Hepatocyte (in vitro differentiated cells): ENCODE results near the gene USP3. TPM values are rescaled to one million over a fixed set of nuclear protein-coding genes. Genes with fewer than 3 reads are reported as not detected.

ENCODE experiments used
- DNase-seq: peaks from one replicate; pipeline ENCODE4 v3.0.0-alpha.2; 2016; ENCODE audit warnings: low spot score
- H2AFZ ChIP-seq: fragments of 200-600 bp; sonication (generic); 2 replicates; pipeline ENCODE4 v1.6.0; 2016; ENCODE audit warnings: antibody characterized with exemption, mild to moderate bottlenecking
- H3K27ac ChIP-seq: fragments of 200-600 bp; sonication (generic); 2 replicates; pipeline ENCODE4 v1.5.1; 2016; ENCODE audit warnings: mild to moderate bottlenecking
- H3K27me3 ChIP-seq: fragments of 200-600 bp; sonication (generic); 2 replicates; pipeline ENCODE4 v1.6.1; 2016
- H3K36me3 ChIP-seq: fragments of 200-600 bp; sonication (generic); replicated peaks from 2 replicates; pipeline ENCODE4 v1.5.1; 2016; ENCODE audit warnings: low read depth; ENCODE audit not compliant: insufficient read depth
- H3K4me1 ChIP-seq: fragments of 200-600 bp; sonication (generic); 2 replicates; pipeline ENCODE4 v1.5.1; 2016; ENCODE audit warnings: mild to moderate bottlenecking, moderate library complexity; ENCODE audit not compliant: insufficient read depth
- H3K4me2 ChIP-seq: fragments of 200-600 bp; sonication (generic); 2 replicates; pipeline ENCODE4 v1.6.0; 2016
- H3K4me3 ChIP-seq: fragments of 200-600 bp; sonication (generic); 2 replicates; pipeline ENCODE4 v1.5.1; 2016; ENCODE audit warnings: mild to moderate bottlenecking
- H3K79me2 ChIP-seq: fragments of 200-600 bp; sonication (generic); 2 replicates; pipeline ENCODE4 v1.6.0; 2017; ENCODE audit warnings: mild to moderate bottlenecking
- H3K9me2 ChIP-seq: fragments of 200-600 bp; sonication (generic); replicated peaks from 2 replicates; pipeline ENCODE4 v1.6.0; 2017; ENCODE audit warnings: mild to moderate bottlenecking; ENCODE audit not compliant: insufficient read depth
- H3K9me3 ChIP-seq: fragments of 200-600 bp; sonication (generic); 2 replicates; pipeline ENCODE4 v1.5.1; 2016; ENCODE audit warnings: low read depth, mild to moderate bottlenecking
- H4K20me1 ChIP-seq: fragments of 200-600 bp; sonication (generic); 2 replicates; pipeline ENCODE4 v1.6.0; 2016; ENCODE audit warnings: mild to moderate bottlenecking; ENCODE audit not compliant: insufficient read depth, poor library complexity, severe bottlenecking
- EZH2 ChIP-seq: fragments of 200-600 bp; sonication (generic); IDR thresholded peaks from 2 replicates; pipeline ENCODE4 v1.6.1; 2016; ENCODE audit warnings: antibody characterized with exemption, mild to moderate bottlenecking, borderline replicate concordance
- EZH2phosphoT487 ChIP-seq: fragments of 200-600 bp; sonication (generic); IDR thresholded peaks from one replicate; pipeline ENCODE4 v1.6.1; 2018; ENCODE audit warnings: antibody characterized with exemption, mild to moderate bottlenecking, low read depth, moderate library complexity; ENCODE audit not compliant: unreplicated experiment, severe bottlenecking
- WGBS: methylation state at CpG from one replicate; pipeline ENCODE4 v1.1.6; 2016; ENCODE audit warnings: low lambda C conversion rate; ENCODE audit errors: missing lambda C conversion rate; 5-methylcytosine and 5-hydroxymethylcytosine counted together
- polyA plus RNA-seq: library from polyadenylated mRNA; unstranded; fragments of >200 nt; fragmentation: Nextera tagmentation; extraction: Ambion mirVana; gene quantifications from 2 replicates; pipeline ENCODE4 v1.2.1, GENCODE V29; 2016
- total RNA-seq: library from RNA; depleted of rRNA; stranded (reverse); fragments of >200 nt; gene quantifications from 2 replicates; pipeline ENCODE4 v1.2.3, GENCODE V29; 2014
- TF ChIP-seq, protein P1 (sequence below): fragments of 200-600 bp; sonication (generic); IDR thresholded peaks from 2 replicates; pipeline ENCODE4 v1.5.1; 2016; ENCODE audit warnings: antibody characterized with exemption, mild to moderate bottlenecking; ENCODE audit not compliant: poor library complexity

USP3 gene
- total and polyA plus RNA-seq, 2 experiments from 2014 or later: 30.5 to 61.2 TPM

DNA sequence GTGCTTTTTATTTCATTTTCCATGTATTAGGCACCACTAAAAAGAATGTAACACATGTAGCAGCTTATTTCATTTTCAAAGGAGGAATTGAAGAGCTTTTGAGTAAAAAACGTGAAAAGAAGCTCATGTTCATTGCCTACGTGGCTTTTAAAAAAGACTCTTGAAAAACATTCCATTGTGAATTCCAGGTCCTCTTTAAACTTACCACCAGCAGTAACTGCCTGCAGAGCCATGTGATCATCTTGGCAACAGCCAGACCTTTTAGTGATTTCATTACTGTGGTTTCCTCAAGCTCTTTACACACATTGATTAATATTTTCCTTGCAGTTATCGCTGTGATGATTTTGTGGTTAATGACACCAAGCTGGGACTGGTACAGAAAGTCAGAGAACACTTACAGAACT is 49.0 kb downstream of the USP3 start:
- H3K4me3 ChIP-seq: no peak overlapping the region
- H2AFZ ChIP-seq: peak overlapping the region; percentile 12
- peaks cover 39% of the 10 kb centered on the region for H3K79me2 ChIP-seq
- no peaks in the 10 kb centered on the region for H3K9me3 ChIP-seq
- no peak for TF ChIP-seq EZH2
- no peak for TF ChIP-seq EZH2phosphoT487
- TF ChIP-seq, protein P1, sequence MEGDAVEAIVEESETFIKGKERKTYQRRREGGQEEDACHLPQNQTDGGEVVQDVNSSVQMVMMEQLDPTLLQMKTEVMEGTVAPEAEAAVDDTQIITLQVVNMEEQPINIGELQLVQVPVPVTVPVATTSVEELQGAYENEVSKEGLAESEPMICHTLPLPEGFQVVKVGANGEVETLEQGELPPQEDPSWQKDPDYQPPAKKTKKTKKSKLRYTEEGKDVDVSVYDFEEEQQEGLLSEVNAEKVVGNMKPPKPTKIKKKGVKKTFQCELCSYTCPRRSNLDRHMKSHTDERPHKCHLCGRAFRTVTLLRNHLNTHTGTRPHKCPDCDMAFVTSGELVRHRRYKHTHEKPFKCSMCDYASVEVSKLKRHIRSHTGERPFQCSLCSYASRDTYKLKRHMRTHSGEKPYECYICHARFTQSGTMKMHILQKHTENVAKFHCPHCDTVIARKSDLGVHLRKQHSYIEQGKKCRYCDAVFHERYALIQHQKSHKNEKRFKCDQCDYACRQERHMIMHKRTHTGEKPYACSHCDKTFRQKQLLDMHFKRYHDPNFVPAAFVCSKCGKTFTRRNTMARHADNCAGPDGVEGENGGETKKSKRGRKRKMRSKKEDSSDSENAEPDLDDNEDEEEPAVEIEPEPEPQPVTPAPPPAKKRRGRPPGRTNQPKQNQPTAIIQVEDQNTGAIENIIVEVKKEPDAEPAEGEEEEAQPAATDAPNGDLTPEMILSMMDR: no peak
- no peaks in the 10 kb centered on the region for H3K36me3 ChIP-seq
- 48% methylated on average over 3 of the region's 3 CpGs for WGBS
- H3K9me2 ChIP-seq: no peaks in the 10 kb centered on the region
- H3K27ac ChIP-seq: peak overlapping the region; percentile 84
- DNase-seq: peak; percentile 57
- H3K4me1 ChIP-seq: peaks cover 25% of the 10 kb centered on the region
- H3K4me2 ChIP-seq: peak overlapping the region; percentile 60
- no peaks in the 10 kb centered on the region for H3K27me3 ChIP-seq
- no peaks in the 10 kb centered on the region for H4K20me1 ChIP-seq

DNA sequence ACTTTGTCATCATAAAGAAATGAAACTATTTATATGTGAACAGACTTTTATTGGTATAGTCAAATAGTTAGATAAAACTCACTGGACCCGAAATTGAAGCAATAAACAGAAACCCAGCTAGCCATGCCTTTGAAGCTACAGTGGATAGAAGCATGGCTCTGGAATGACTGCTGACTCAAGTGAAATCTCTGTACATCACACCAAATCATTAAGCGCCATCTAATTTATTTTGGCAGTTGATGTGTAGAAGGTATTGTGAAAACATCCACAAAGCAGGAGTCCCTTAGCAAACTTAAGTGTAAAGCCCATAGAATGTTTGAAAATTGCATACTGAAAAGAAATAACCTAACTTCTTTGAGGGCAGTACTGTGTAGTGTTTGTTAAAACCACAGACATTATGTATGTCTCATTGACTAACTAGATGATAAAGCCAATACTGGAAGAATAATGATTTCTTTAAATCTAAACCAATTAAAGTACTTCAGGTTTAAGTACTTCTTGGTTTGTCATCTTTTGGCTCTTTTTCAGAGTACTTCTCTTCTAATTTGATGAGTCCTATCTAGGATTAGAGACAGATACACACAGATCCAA is 50.0 kb downstream of the USP3 start:
- peak overlapping the region; percentile 84 for H3K27ac ChIP-seq
- no peak overlapping the region for H2AFZ ChIP-seq
- no peaks in the 10 kb centered on the region for H3K9me2 ChIP-seq
- H3K36me3 ChIP-seq: no peaks in the 10 kb centered on the region
- H3K4me1 ChIP-seq: peaks cover 25% of the 10 kb centered on the region
- H3K4me2 ChIP-seq: no peak overlapping the region
- H3K27me3 ChIP-seq: no peaks in the 10 kb centered on the region
- 69% methylated on average over 2 of the region's 2 CpGs for WGBS
- no peaks in the 10 kb centered on the region for H4K20me1 ChIP-seq
- no peak overlapping the region for H3K4me3 ChIP-seq
- H3K79me2 ChIP-seq: peaks cover 42% of the 10 kb centered on the region
- no peaks in the 10 kb centered on the region for H3K9me3 ChIP-seq
- DNase-seq: no peak
- TF ChIP-seq, protein P1: no peak
- no peak for TF ChIP-seq EZH2phosphoT487
- no peak for TF ChIP-seq EZH2

DNA sequence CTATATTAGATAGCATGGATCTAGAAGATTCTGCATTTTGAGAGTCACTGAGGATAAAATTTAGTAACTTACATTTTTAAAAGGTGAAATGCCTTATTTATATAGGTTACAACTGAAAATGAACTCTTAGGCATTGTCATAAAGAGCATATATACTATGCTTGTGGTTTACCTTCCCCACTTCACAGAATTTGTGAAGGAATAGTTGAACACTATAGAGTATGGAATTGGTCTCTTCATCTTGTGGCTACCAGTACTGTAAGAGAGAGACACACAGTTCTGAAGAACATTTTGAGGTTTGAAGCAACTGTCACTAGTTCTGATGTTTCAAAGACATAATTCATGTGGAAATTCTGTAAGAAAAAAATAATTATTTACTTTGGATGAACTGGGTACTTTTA is 51.1 kb downstream of the USP3 start:
- H3K79me2 ChIP-seq: peaks cover 31% of the 10 kb centered on the region
- H2AFZ ChIP-seq: no peak overlapping the region
- H3K27ac ChIP-seq: no peak overlapping the region
- H3K4me2 ChIP-seq: no peak overlapping the region
- no peak overlapping the region for H3K4me3 ChIP-seq
- no peaks in the 10 kb centered on the region for H4K20me1 ChIP-seq
- no peaks in the 10 kb centered on the region for H3K27me3 ChIP-seq
- peaks cover 25% of the 10 kb centered on the region for H3K4me1 ChIP-seq
- H3K9me3 ChIP-seq: no peaks in the 10 kb centered on the region
- no peaks in the 10 kb centered on the region for H3K9me2 ChIP-seq
- TF ChIP-seq EZH2 (no peak), EZH2phosphoT487 (no peak)
- TF ChIP-seq, protein P1: no peak
- DNase-seq: no peak
- H3K36me3 ChIP-seq: no peaks in the 10 kb centered on the region

DNA sequence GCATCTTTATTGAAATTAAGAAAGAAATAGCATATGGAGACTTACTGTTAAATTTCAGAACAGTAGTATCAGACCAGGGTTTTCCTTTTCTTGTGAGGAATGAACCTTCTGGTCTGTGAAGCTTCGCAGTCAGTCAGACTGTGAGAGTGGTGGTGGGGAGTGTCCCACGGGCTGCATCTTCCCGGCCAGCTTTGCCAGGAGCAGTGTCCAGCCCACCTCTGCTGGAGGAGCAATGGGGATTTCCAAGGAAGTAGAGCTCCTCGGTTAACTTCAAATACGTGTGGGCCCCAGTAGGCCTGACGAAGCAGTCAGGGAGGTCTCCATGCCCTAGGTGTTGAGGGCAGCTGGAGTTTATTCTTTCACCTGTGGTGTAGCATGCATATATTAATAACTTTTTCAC is 51.9 kb downstream of the USP3 start:
- Histone ChIP-seq H3K27ac (no peak overlapping the region), H2AFZ (no peak overlapping the region), H3K27me3 (no peaks in the 10 kb centered on the region), H3K9me3 (no peaks in the 10 kb centered on the region), H3K4me1 (peaks cover 25% of the 10 kb centered on the region), H3K9me2 (no peaks in the 10 kb centered on the region), H3K4me2 (no peak overlapping the region), H4K20me1 (no peaks in the 10 kb centered on the region), H3K4me3 (no peak overlapping the region), H3K79me2 (peaks cover 29% of the 10 kb centered on the region), H3K36me3 (no peaks in the 10 kb centered on the region)
- WGBS: 91% methylated on average over 6 of the region's 6 CpGs
- TF ChIP-seq EZH2 (no peak), EZH2phosphoT487 (no peak)
- TF ChIP-seq, protein P1: no peak
- no peak for DNase-seq
